NCI-H2081 (cell line): ENCODE data around the gene TMEM167A.

Experiments used
- DNase-seq, 2 experiments: peaks; one replicate each; lab custom pipeline; 2025; lab: John Stamatoyannopoulos, UW

TMEM167A gene

GRCh38 chr5:83076742-83077661 lies at the start of gene TMEM167A, which contains the start of gene XRCC4:
Gene TMEM167A (minus strand): TSS chr5:83077394. CDS start chr5:83077323, 71 bp downstream.
Gene XRCC4 (plus strand): TSS chr5:83077547. CDS start chr5:83104920, 27,373 bp downstream.
- DNase-seq = peak; percentile 95 to 97

GRCh38 chr5:83126501-83126900 lies 49.3 kb upstream of the TMEM167A start:
- DNase-seq = no peak

- DNase-seq = no peak
Measured at GRCh38 chr5:83125560-83125959, 48.4 kb upstream of the TMEM167A start.

- DNase-seq = no peak
Measured at GRCh38 chr5:83124593-83124992, 47.4 kb upstream of the TMEM167A start.

GRCh38 chr5:83118976-83119375 lies 41.8 kb upstream of the TMEM167A start:
- DNase-seq = no peak

- DNase-seq = no peak
Measured at GRCh38 chr5:83118471-83118870, 41.3 kb upstream of the TMEM167A start.

GRCh38 chr5:83115816-83116215 lies 38.6 kb upstream of the TMEM167A start:
- no peak for DNase-seq

GRCh38 chr5:83109380-83109779 lies 32.2 kb upstream of the TMEM167A start:
- DNase-seq = no peak

GRCh38 chr5:83107692-83108420 lies 30.7 kb upstream of the TMEM167A start:
- DNase-seq = no peak

GRCh38 chr5:83104021-83104420 lies 26.8 kb upstream of the TMEM167A start:
- DNase-seq = no peak

- no peak for DNase-seq
Measured at GRCh38 chr5:83102364-83102980, 25.3 kb upstream of the TMEM167A start.

- no peak for DNase-seq
Measured at GRCh38 chr5:83101514-83101913, 24.3 kb upstream of the TMEM167A start.

- no peak for DNase-seq
Measured at GRCh38 chr5:83099445-83099844, 22.3 kb upstream of the TMEM167A start.

GRCh38 chr5:83099001-83099400 lies 21.8 kb upstream of the TMEM167A start:
- DNase-seq = peak in 1 of 2 experiments; percentile 45

GRCh38 chr5:83097689-83098231 lies 20.6 kb upstream of the TMEM167A start:
- no peak for DNase-seq

GRCh38 chr5:83096660-83097339 lies 19.6 kb upstream of the TMEM167A start:
- DNase-seq = no peak

GRCh38 chr5:83095957-83096539 lies 18.9 kb upstream of the TMEM167A start:
- no peak for DNase-seq

- DNase-seq = no peak
Measured at GRCh38 chr5:83095163-83095956, 18.2 kb upstream of the TMEM167A start.

- no peak for DNase-seq
Measured at GRCh38 chr5:83093692-83094091, 16.5 kb upstream of the TMEM167A start.

- DNase-seq = no peak
Measured at GRCh38 chr5:83092619-83093018, 15.4 kb upstream of the TMEM167A start.
